Panc1 (cell line): ENCODE results near the gene HCFC1R1. TPM values are rescaled to one million over a fixed set of nuclear protein-coding genes. Genes with fewer than 3 reads are reported as not detected.

ENCODE experiments used
- ATAC-seq: fragments of 200-7000 bp; cut with Tn5 transposase; 2 replicates; pipeline ENCODE4 v1.9.1; 2020; ENCODE audit warnings: mild to moderate bottlenecking, moderate library complexity
- BruUV-seq: library from RNA; stranded (reverse); fragments of 400-500 nt; replicated peaks from 2 replicates; lab custom pipeline; 2021; lab: Mats Ljungman, UMichigan
- CTCF ChIA-PET: fragments of 300-600 bp; sonication (Branson Sonifier 250); formaldehyde crosslinking; loops from one replicate; lab custom pipeline; 2022; ENCODE audit warnings: antibody characterized with exemption; lab: Charles Lee
- POLR2A ChIA-PET: fragments of 300-600 bp; sonication (Branson Sonifier 250); formaldehyde crosslinking; loops from one replicate; lab custom pipeline; 2022; ENCODE audit warnings: antibody characterized with exemption; lab: Charles Lee
- DNase-seq: peaks from one replicate; pipeline ENCODE4 v3.0.0-alpha.2; 2010; ENCODE audit warnings: low read depth, low spot score
- H3K27ac ChIP-seq: 2 replicates; pipeline ENCODE4 v1.5.1; 2011; ENCODE audit warnings: mild to moderate bottlenecking, low read length, inconsistent platforms
- H3K27me3 ChIP-seq: fragments of 200-500 bp; sonication (Bioruptor generic); 2 replicates; pipeline ENCODE4 v1.6.0; 2014; ENCODE audit warnings: low read length, inconsistent platforms; ENCODE audit not compliant: control insufficient read depth, insufficient read depth
- H3K36me3 ChIP-seq: fragments of 200-500 bp; sonication (Bioruptor generic); 2 replicates; pipeline ENCODE4 v1.5.1; 2014; ENCODE audit warnings: inconsistent platforms, mild to moderate bottlenecking, low read length, moderate library complexity; ENCODE audit not compliant: control insufficient read depth, insufficient read depth
- H3K4me1 ChIP-seq: 2 replicates; pipeline ENCODE4 v1.5.1; 2011; ENCODE audit warnings: inconsistent platforms, mild to moderate bottlenecking, low read length, moderate library complexity; ENCODE audit not compliant: control insufficient read depth, insufficient read depth
- H3K4me3 ChIP-seq, 2 experiments: 2 replicates each; pipeline ENCODE4 v1.5.1; 2011 to 2012; ENCODE audit warnings: low read depth in 2 of 2, low read length in 2 of 2, mild to moderate bottlenecking in 2 of 2, inconsistent platforms in 1 of 2, moderate library complexity in 1 of 2
- H3K9me3 ChIP-seq: fragments of 200-500 bp; sonication (Bioruptor generic); 2 replicates; pipeline ENCODE4 v1.5.1; 2014; ENCODE audit warnings: low read depth, mild to moderate bottlenecking, inconsistent platforms, low read length, moderate library complexity; ENCODE audit not compliant: control insufficient read depth, insufficient read depth
- CTCF ChIP-seq: fragments of 450-650 bp; IDR thresholded peaks from 2 replicates; pipeline ENCODE4 v1.5.1; 2017; ENCODE audit warnings: mild to moderate bottlenecking
- POLR2AphosphoS5 ChIP-seq: IDR thresholded peaks from 2 replicates; pipeline ENCODE4 v1.6.1; 2012; ENCODE audit warnings: mild to moderate bottlenecking, low read depth, low read length, moderate library complexity
- REST ChIP-seq, 2 experiments: IDR thresholded peaks; 2 replicates each; pipeline ENCODE4 v1.6.1; 2011 to 2012; ENCODE audit warnings: low read depth in 2 of 2, control low read depth in 1 of 2, low read length in 1 of 2, mild to moderate bottlenecking in 1 of 2, moderate library complexity in 1 of 2; ENCODE audit not compliant: insufficient read depth in 1 of 2
- SIN3A ChIP-seq: IDR thresholded peaks from 2 replicates; pipeline ENCODE4 v1.6.1; 2012; ENCODE audit warnings: low read depth, mild to moderate bottlenecking, low read length, moderate library complexity, borderline replicate concordance; ENCODE audit not compliant: insufficient read depth
- TCF7L2 ChIP-seq: IDR thresholded peaks from 2 replicates; pipeline ENCODE4 v1.6.1; 2011; ENCODE audit warnings: mild to moderate bottlenecking, low read depth, low read length, inconsistent platforms
- in situ Hi-C: cut with HindIII; loops from 2 replicates; pipeline ENCODE4 v1.10.0; 2016; ENCODE audit warnings: low sequenced_read_pairs, low pct_unique_long_range_greater_than_20kb
- intact Hi-C: fragments of 100-400 bp; cut with micrococcal nuclease; formaldehyde crosslinking; loops from one replicate; pipeline ENCODE4 v1.10.0; 2022; ENCODE audit not compliant: unreplicated experiment
- total RNA-seq: library from RNA; stranded (reverse); gene quantifications from one replicate; pipeline ENCODE4 v1.2.1, GENCODE V29; 2021; ENCODE audit not compliant: unreplicated experiment

The HCFC1R1 gene
- total RNA-seq, 1 experiment from 2014 or later, result 67.3 TPM

- BruUV-seq, result no TSS peak
- TF ChIP-seq POLR2AphosphoS5, result no peak
- TF ChIP-seq REST (IDR thresholded peaks at IDR 0.05; ENCODE audit: insufficient read depth in 1 of 2, low read depth in 2 of 2, low read length in 1 of 2), result no peak
- no peak for TF ChIP-seq SIN3A
- no peak for TF ChIP-seq TCF7L2
- TF ChIP-seq CTCF, result no peak
- H3K4me1 ChIP-seq, result peaks cover 19% of the 10 kb centered on the region
- no peak within 1 kb of the TSS for H3K27ac ChIP-seq
- H3K27me3 ChIP-seq, result no peaks in the 10 kb centered on the region
- H3K4me3 ChIP-seq, result no peak within 1 kb of the TSS
- H3K9me3 ChIP-seq, result no peaks in the 10 kb centered on the region
- in situ Hi-C loops, result no loop called here
- ATAC-seq, result peak; percentile 47
- intact Hi-C loops, result no loop called here
- CTCF ChIA-PET, result no interaction called here
- POLR2A ChIA-PET, result no interaction called here
- DNase-seq, result no peak
- no peaks in the 10 kb centered on the region for H3K36me3 ChIP-seq
Observed at GRCh38 chr16:3012828-3013420, 10.8 kb downstream of the HCFC1R1 start, which contains the start of gene CLDN9. TSS of gene CLDN9 (plus strand) at chr16:3012923. CDS start at chr16:3013363, 440 bp downstream.

- peaks cover 26% of the 10 kb centered on the region for H3K4me1 ChIP-seq
- H3K9me3 ChIP-seq, result no peaks in the 10 kb centered on the region
- BruUV-seq, result no TSS peak
- in situ Hi-C loops, result no loop called here
- no peak overlapping the region for H3K27ac ChIP-seq
- ATAC-seq (no peak), DNase-seq (no peak)
- ChIA-PET CTCF (no interaction called here), POLR2A (no interaction called here)
- TF ChIP-seq CTCF (no peak), REST (IDR thresholded peaks at IDR 0.05; ENCODE audit: insufficient read depth in 1 of 2, low read depth in 2 of 2, low read length in 1 of 2) (no peak), POLR2AphosphoS5 (no peak), SIN3A (no peak), TCF7L2 (no peak)
- H3K36me3 ChIP-seq, result no peaks in the 10 kb centered on the region
- no peaks in the 10 kb centered on the region for H3K27me3 ChIP-seq
- no peak overlapping the region for H3K4me3 ChIP-seq
- intact Hi-C loops, result no loop called here
Observed at GRCh38 chr16:3012246-3012645, 11.5 kb downstream of the HCFC1R1 start.
